Hepatocyte (in vitro differentiated cells): Measurements from ENCODE around the gene PHAF1.

Experiments used
- CTCF ChIP-seq: fragments of 200-600 bp; sonication (generic); IDR thresholded peaks from 2 replicates; pipeline ENCODE4 v1.5.1; 2016; ENCODE audit warnings: antibody characterized with exemption, mild to moderate bottlenecking; ENCODE audit not compliant: poor library complexity
- EZH2phosphoT487 ChIP-seq: fragments of 200-600 bp; sonication (generic); IDR thresholded peaks from one replicate; pipeline ENCODE4 v1.6.1; 2018; ENCODE audit warnings: antibody characterized with exemption, mild to moderate bottlenecking, low read depth, moderate library complexity; ENCODE audit not compliant: unreplicated experiment, severe bottlenecking

GRCh38 chr16:67146523-67147357, 37.0 kb downstream of the PHAF1 start:
- TF ChIP-seq CTCF, result no peak
- TF ChIP-seq EZH2phosphoT487, result no peak
